HG02623 (cell line): Measurements from ENCODE around the gene ODAD2.
"Not testable (repeated sequence)": the region's sequence is repeated elsewhere in the genome, so short reads cannot be mapped to it uniquely, and the experiment has no call there.

Experiments used
- ATAC-seq: cut with Tn5 transposase; IDR thresholded peaks from one replicate; pipeline ENCODE4 v1.9.1; 2021; ENCODE audit warnings: moderate library complexity; ENCODE audit not compliant: unreplicated experiment

Gene ODAD2

DNA sequence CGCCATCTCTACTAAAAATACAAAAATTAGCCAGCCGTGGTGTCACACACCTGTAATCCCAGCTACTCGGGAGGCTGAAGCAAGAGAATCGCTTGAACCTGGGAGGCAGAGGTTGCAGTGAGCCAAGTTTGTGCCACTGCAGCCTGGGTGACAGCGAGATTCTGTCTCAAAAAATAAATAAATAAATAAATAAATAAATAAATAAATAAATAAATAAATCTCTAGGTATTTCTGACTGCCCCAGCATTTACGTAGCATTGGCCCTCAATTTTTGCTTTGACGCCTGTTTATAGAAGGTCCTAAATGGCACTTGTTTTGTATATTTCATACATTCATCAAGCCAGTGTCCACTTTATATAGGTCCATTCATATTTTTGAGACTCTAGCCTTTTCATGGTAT is 28.9 kb downstream of the ODAD2 start:
- ATAC-seq, result not testable (repeated sequence)

DNA sequence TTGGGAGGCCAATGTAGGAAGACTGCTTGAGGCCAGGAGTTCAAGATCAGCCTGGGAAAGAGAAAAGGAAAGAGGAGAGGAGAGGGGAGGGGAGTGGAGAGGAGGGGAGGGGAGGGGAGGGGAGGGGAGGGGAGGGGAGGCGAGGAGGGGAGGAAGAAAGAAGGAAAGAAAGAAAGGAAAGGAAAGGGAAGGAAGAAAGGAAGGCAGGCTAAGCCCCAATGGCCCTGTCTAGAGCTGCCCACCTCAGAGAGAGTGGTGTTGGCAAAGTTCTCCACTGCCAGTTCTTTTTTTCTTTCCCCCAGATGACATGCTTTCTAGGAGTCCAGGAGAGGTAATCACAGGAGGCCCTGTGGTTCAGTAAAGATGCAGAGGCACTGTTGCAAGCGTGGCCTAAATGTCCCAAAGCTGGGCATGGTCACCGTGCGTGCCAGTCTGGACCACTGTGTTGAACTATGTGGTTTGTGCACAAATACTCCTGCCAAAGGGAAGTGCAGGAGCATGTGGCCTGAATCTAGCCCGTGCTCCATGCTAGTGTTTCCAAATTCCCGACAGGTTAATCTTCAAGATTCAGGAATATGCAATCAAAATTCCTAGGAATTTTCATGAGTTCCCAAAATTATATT is 39.7 kb downstream of the ODAD2 start:
- no peak for ATAC-seq

DNA sequence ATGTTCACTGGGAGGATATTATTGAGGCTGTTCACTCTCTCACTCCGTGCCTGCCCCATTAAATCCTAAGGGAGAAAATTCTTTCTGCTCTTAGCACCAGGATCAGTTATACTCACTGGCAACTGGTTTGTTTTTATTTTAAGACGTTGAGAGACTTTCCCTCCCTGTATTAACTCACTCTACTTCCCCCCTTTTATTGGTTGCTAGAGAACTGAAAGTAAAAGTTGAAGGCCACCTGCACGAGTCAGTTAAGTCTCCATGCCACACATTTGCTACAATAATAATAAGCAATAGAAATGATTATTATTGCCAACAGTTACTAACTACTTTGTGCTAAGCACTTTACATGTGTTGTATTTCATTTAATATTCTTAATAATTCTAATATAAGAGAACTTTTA is 40.5 kb downstream of the ODAD2 start:
- ATAC-seq, result peak; percentile 72

DNA sequence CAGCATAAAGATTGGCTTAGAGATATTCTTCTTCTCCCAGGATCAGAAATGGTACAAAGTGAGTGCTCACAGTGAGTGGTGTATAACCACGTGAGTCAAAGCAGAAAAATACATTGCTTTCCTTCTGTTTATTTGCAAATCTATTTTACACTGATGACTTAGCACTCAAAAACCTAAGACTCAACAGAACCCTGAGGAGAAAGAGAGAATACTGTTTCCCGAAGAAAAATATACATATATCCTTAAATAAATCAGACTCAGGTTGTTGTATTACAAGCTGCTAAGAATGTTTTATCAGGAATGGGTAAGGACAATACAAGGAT is 48.7 kb downstream of the ODAD2 start:
- ATAC-seq, result no peak

DNA sequence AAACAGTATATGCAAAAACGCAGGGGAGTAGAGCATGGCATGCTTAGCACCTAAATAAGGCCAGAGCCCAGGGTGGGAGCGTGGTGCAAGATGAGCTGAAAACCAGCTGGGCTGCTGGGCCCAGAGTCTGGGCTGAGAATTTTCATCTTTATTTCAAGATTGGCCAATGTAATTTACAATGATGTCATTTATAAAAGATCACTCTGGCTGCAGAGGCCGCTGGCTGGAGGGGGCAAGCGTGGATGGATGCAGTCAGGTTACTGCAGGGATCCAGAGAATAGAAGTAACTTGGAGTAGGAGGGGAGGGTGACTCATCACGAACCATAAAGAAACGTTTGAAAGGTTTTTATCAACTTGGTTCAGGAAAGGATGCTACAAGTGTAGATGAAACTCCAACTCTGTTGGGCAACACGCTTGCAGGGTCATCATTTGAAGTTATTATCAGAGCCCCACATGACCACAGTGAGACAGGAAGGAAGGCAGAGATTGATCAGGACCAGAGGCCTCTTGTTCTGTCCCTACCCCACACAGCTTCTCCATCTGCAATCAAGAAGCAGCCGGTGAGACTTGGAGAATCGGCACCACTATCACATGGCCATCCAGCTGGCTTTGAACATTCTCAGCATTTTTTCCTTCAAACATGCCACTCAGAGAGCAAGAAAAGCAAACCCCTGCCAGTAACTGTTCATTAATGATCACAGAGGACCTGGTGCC is 49.2 kb downstream of the ODAD2 start:
- ATAC-seq, result no peak

DNA sequence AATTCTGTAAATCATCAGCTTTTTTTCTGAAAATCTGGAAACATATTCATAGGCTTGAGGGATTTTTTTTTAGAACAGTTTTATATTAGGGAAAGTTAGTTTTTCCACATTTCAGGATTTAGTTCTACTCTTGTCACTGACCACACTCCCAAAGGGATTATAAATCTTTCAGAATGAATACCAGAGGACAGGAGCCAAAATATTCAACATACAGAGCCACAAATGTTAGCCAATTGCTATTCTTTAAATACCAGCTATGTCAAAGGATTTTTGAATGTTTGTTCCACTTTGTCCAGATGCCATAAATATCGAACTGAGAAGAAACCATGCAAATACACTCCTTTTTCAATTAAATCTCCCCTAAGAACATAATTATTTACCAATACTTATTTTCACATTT is 50.7 kb downstream of the ODAD2 start:
- no peak for ATAC-seq

DNA sequence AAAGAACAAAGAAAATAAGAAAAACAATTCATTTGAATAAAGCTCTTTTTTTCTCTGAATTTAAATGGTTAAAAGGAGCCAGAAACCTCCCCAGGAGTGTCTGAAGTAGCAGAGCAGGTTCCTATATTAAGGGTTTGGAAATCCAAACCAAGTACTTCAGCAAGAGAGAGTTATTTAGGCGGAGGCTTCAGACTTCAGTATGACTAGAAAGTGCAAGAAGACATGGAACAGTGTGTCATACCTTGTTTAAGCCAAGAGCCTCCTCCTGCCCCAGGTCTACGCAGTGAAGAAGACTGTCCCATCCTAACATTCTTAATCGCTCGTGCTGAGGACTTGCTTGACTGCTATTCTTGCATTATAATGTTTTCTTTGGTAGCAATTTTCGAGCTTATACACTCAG is 51.3 kb downstream of the ODAD2 start:
- ATAC-seq, result no peak

DNA sequence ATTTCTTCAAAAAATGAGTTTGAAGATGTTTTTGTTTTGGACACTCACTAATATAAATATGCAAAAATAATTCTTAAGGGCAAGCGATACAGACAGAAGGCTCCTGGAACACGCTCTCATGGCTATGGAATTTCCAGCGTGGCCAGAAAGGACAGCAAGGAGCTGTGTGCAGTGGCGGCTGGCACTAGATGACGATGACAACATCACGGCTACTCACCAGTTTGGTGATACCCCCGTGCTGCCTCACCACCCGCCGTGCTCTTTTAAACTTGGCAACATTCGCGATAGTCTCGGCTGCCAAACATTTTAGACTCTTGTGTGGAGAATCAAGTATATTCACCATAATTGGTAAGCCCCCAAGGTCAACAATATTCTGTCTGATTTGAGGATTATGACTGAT is 54.9 kb downstream of the ODAD2 start:
- no peak for ATAC-seq

DNA sequence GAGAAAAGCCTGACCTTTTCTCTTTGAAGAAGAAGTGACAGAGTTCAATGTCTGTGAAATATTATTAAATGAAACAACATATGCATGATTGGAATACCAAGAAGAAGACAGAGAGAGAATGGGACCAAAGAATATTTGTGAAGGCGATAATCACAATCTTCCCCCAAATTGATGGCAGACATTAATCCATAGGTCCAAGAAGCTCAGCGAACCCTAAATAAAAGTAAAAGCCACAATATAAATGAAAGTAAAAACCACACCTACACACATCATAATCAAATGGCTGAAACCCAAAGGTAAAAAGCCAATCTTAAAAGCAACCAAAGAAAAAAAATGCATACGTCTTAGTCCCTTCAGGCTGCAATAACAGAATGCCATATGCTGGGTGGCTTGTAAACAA is 84.0 kb downstream of the ODAD2 start:
- ATAC-seq, result no peak

DNA sequence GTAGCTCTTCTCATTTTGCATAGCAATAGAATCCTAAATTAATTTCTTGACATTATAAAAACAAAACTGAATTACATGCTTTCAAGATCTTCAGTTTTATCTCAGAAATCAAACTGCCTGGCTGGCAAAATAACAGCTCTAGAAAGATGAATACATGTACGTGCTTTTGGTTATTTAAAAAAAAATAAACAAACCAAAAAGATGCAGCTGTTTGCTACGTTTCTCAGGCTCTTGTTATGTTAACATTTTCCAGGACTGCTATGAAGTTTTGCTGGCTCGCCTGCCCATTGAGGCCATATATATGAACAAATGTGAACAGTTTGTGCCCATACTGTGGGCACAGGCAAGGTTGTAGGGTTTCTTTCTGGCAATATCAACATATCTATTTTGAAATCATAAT is 86.6 kb downstream of the ODAD2 start:
- ATAC-seq, result no peak

DNA sequence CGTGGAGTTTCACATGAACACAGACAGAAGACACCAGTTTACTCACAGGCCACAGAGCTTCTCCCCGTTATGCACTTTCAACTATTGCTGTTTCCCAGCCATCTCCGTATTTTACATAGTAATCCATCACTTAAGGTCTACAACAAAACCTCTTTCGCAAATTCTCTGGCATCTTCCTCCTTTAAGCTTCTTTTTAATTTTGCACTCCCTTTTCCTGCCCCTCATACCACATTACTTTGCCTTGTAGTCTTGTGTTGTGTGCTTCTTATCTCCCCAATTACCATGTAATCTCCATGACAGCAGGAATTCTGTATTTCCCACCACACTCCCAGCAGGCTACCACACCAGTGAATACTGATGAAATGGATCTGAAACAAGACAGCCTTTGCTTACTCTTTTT is 87.3 kb downstream of the ODAD2 start:
- ATAC-seq, result no peak

DNA sequence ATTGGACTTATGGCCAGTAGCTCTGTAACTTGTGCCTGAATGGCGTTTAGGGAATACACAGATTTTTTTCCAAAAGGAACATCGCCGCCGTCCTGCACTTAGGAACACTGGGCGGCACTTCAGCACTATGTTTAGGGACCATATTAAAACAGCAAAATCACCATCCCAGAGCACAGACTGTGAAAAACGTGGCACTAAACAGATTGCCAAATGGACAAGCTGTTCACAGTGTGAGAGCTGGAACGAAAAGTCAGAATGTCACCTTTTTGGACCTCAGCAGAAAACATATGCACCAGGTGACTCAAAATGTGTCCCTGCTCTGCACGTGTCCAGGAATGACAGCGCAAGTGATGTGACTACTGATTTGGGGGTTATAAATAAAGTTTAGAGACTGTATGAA is 87.9 kb downstream of the ODAD2 start:
- ATAC-seq, result no peak

DNA sequence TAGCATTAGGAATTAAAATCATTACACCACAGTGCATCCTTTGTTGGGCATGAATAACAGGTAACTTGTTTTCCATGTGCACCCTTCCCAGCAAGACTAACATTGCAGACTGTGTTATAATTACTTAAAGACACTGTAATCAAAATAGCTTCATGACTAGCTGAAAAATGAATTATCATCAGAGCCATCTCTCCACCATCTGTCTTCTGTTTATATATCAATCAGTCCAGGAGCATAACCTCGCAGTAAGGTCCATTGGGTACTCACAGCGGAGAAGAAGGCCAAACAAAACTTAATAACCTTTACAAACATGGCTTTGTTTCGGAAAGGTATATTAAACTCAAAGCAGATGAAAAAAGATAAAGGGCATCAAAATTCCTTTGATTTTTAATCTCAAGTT is 90.6 kb downstream of the ODAD2 start:
- no peak for ATAC-seq

DNA sequence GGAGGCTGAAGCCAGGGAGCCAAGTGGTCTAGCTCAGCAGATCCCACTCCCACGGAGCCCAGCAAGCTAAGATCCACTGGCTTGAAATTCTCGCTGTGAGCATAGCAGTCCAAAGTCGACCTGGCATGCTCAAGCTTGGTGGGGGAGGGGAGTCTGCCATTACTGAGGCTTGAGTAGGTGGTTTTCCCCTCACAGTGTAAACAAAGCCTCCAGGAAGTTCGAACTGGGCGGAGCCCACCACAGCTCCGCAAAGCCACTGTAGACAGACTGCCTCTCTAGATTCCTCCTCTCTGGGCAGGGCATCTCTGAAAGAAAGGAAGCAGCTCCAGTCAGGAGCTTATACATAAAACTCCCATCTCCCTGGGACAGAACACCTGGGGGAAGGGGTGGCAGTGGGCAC is 99.4 kb downstream of the ODAD2 start:
- ATAC-seq, result not testable (repeated sequence)

DNA sequence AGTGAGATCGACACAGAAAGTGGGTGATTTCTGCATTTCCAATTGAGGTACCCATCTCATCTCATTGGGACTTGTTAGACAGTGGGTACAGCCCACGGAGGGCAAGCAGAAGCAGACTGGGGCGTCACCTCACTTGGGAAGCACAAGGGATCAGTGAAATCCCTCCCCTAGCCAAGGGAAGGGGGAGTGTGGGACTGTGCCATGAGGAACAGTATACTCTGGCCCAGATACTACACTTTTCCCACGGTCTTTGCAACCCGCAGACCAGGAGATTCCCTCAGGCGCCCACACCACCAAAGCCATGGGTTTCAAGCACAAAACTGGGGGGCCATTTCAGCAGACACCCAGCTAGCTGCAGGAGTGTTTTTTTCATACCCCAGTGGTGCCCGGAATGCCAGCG is 99.8 kb downstream of the ODAD2 start:
- ATAC-seq, result no peak

DNA sequence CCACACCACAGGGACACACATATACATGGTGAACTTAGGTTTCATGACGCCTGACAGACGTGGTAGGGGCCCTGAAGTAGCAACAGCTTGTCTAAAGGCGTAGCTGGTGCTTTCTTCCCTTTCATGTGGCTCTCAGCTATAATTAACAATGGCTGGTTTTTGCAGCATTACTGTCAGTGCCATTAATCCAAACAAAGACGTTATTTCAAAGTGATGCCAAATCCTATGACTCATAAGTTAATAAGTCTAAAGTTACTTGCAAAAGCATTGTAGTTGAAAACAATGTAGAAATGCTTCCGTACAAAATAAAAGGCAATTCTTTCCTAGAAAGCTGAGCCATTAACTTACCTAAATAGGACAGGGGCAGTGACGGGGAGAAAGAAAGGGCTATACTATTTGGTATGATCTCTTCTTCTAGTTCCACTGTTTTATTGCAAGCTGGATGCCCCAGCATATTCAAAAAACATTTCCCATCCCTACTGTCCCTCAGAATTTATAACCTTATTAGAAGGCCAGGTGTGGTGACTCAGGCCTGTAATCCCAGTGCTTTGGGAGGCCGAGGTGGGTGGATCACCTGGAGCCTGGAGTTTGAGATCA is 105.4 kb downstream of the ODAD2 start:
- no peak for ATAC-seq

DNA sequence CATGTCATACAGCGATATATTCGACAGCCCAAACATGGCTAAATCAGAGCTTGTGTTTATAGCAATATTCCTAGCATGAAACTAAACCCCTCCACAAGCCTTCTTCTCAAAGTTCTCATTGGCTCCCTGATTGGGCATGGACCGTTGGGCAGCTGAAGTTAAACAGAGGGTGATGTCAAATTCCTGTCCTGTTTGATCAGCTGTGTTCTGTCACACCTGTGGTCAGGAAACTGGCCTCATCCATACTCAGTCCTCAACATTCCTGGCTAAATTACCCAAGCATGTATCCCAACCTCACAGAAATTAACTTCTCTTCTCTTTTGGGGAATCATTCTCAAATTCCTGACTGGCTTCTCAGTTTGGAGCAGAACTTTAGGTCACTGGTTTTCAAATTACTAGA is 107.9 kb downstream of the ODAD2 start:
- no peak for ATAC-seq

DNA sequence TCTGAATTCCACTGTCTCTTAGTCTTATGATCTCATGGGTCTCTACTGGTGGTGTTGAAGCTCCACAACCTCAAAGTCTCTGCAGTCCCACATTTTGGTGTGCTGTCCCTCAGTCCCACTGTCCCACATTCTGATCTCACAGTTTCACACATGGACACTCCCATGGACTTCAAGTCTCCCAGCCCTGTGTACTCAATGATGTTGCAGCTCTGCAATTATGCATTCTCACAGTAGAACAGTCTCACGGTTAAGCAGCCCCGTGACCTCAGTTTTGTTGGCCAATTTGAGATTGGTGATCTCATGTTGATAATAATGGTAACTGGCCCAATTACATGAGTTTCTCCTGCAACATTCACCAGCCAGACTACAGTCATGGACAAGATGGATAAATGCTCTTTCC is 109.4 kb downstream of the ODAD2 start:
- ATAC-seq, result no peak

DNA sequence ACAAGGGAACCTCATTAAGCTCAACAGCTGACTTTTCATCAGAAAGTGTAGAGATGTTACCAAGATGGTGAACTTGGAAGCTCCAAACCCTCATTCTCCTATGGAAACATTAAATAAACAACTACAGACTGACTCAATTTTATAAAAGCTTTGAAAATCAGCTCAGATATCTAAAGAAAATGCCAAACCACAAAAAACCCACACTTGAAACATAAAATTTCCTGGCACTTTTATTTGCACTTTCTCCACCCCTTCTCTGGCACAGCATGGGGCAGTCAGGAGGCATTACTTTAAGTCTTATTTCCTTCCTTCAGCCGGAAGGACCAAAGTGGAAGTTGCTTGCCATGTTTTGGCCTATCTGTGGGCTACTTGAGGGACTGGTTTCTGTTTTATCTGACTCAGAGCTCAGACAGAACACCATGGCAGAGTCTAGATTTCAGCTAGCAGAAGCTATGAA is 114.7 kb downstream of the ODAD2 start:
- no peak for ATAC-seq

DNA sequence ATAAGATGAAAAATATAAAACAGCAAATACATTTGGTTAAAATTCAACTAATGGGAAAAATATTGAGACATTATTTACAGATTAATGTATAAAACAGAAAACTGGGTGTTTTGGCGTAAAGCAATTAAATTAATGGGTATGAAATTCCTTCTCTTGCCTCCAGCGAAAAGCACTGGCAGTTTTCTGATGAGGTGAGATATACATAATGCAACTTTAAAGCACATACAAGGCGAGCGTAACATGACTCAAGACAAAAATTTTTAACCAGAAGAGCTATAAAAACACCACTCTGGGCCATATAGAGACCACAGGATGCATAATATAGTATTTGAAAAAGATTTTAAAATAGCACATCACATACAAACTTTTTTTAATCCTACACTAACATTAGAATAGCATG is 120.6 kb downstream of the ODAD2 start:
- ATAC-seq, result no peak

DNA sequence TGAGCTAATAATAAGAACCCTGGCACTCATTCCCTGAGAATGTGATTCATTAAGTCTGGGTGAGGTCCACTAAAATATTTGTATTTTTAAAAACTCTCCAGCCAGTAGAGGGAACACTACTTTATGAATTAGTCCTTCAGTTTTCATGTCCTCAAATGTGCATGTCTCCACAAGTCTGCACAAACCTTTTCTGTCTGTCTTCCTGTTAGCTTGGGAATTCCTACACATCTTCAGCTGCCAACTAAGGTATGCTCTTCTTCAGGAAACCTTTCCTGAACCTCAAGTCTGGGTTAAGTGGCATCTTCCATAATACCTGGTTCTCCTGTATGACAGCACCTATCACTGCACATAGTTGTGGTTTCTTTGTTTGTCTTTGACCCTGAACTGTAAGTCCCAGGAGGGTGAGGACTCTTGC is 133.7 kb downstream of the ODAD2 start:
- no peak for ATAC-seq

DNA sequence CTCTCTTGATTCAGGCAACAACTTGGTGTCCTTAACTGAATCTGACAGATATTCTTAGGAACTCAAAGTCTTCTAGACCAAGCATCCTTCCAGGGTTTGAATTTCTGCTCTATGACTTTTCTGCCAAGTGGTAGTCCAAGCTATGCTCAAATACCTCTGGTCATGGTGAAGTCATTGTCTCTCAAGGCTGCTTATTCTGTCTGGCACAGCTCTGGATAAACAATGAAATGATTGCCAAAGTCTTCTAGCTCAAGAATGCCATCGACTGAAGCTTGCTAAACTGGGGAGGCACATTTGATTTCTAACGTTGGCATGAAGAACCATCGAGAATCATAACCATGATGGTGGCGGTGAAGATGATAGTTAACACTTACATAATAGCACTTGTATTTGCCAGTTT is 137.1 kb downstream of the ODAD2 start:
- no peak for ATAC-seq

DNA sequence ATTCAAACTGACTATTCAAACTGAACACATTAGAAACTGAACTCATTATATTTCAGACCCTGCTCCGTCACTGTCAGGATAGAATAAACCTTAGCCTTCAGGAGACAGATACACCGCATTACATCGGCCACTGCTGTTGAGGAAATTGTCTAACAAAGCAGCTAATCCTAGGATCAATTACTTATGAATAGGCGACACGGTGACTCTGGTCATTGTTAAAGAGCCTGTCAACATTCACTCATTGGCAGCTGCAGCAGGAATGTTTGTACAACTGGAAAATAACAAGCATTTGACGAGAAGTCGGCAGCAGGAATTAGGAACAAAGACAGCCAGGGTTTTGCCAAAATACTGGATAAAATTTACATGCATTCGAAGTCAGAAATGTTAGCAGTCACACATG is 141.3 kb downstream of the ODAD2 start:
- no peak for ATAC-seq
